Activated T-cell treated with anti-CD3 and anti-CD28 coated beads, Interleukin-2, amount 50 U/mL, for 24 hours (primary cell): Measurements from ENCODE around the gene AXIN2.

ENCODE experiments used
- DNase-seq: peaks from one replicate; pipeline ENCODE4 v3.0.0-alpha.2; 2020
- H3K27ac Mint-ChIP-seq: 2 replicates; pipeline ENCODE4 v1.8.0; 2020; ENCODE audit warnings: mild to moderate bottlenecking, mixed read lengths
- H3K27me3 Mint-ChIP-seq: 2 replicates; pipeline ENCODE4 v1.8.0; 2020; ENCODE audit warnings: mixed read lengths
- H3K36me3 Mint-ChIP-seq: 2 replicates; pipeline ENCODE4 v1.8.0; 2020; ENCODE audit warnings: low read depth, mixed read lengths
- H3K4me1 Mint-ChIP-seq: 2 replicates; pipeline ENCODE4 v1.8.0; 2020; ENCODE audit warnings: low read depth, mixed read lengths
- H3K4me3 Mint-ChIP-seq: 2 replicates; pipeline ENCODE4 v1.8.0; 2020; ENCODE audit warnings: mild to moderate bottlenecking, moderate library complexity, mixed read lengths
- H3K9me3 Mint-ChIP-seq: 2 replicates; pipeline ENCODE4 v1.8.0; 2020; ENCODE audit warnings: mixed read lengths

AXIN2 gene

GRCh38 chr17:65539630-65540266 is 21.7 kb downstream of the AXIN2 start:
- peaks cover 74% of the 10 kb centered on the region for H3K36me3 Mint-ChIP-seq
- H3K9me3 Mint-ChIP-seq = no peaks in the 10 kb centered on the region
- H3K27me3 Mint-ChIP-seq = no peaks in the 10 kb centered on the region
- no peak for DNase-seq
- peak overlapping the region; percentile 79 for H3K27ac Mint-ChIP-seq
- peak overlapping the region; percentile 76 for H3K4me3 Mint-ChIP-seq
- H3K4me1 Mint-ChIP-seq = peaks cover 47% of the 10 kb centered on the region

GRCh38 chr17:65538675-65539529 is 22.5 kb downstream of the AXIN2 start:
- Mint-ChIP-seq H3K27me3 (no peaks in the 10 kb centered on the region), H3K4me3 (peak overlapping the region; percentile 76), H3K27ac (peak overlapping the region; percentile 79), H3K9me3 (no peaks in the 10 kb centered on the region), H3K36me3 (peaks cover 78% of the 10 kb centered on the region), H3K4me1 (peaks cover 41% of the 10 kb centered on the region)
- DNase-seq = no peak

GRCh38 chr17:65537845-65538674 is 23.4 kb downstream of the AXIN2 start:
- Mint-ChIP-seq H3K4me1 (peaks cover 37% of the 10 kb centered on the region), H3K27me3 (no peaks in the 10 kb centered on the region), H3K36me3 (peaks cover 79% of the 10 kb centered on the region), H3K9me3 (no peaks in the 10 kb centered on the region), H3K4me3 (peak overlapping the region; percentile 76), H3K27ac (peak overlapping the region; percentile 77)
- peak; percentile 65 for DNase-seq

- H3K27me3 Mint-ChIP-seq = no peaks in the 10 kb centered on the region
- peaks cover 76% of the 10 kb centered on the region for H3K36me3 Mint-ChIP-seq
- no peaks in the 10 kb centered on the region for H3K9me3 Mint-ChIP-seq
- peaks cover 33% of the 10 kb centered on the region for H3K4me1 Mint-ChIP-seq
- peak overlapping the region; percentile 76 for H3K4me3 Mint-ChIP-seq
- H3K27ac Mint-ChIP-seq = peak overlapping the region; percentile 77
- DNase-seq = no peak
These were observed 24.1 kb downstream of the AXIN2 start for GRCh38 chr17:65537343-65537844.

- no peaks in the 10 kb centered on the region for H3K27me3 Mint-ChIP-seq
- H3K4me3 Mint-ChIP-seq = no peak overlapping the region
- H3K27ac Mint-ChIP-seq = no peak overlapping the region
- no peak for DNase-seq
- no peaks in the 10 kb centered on the region for H3K9me3 Mint-ChIP-seq
- peaks cover 77% of the 10 kb centered on the region for H3K36me3 Mint-ChIP-seq
- peaks cover 34% of the 10 kb centered on the region for H3K4me1 Mint-ChIP-seq
These were observed 24.7 kb downstream of the AXIN2 start for GRCh38 chr17:65536573-65537342.

- Mint-ChIP-seq H3K27ac (peak overlapping the region; percentile 45), H3K4me1 (peaks cover 40% of the 10 kb centered on the region), H3K36me3 (peaks cover 76% of the 10 kb centered on the region), H3K4me3 (no peak overlapping the region), H3K27me3 (no peaks in the 10 kb centered on the region), H3K9me3 (no peaks in the 10 kb centered on the region)
- DNase-seq = no peak
These were observed 25.5 kb downstream of the AXIN2 start for GRCh38 chr17:65535777-65536572.

GRCh38 chr17:65533852-65534457 is 27.5 kb downstream of the AXIN2 start:
- H3K4me1 Mint-ChIP-seq = peaks cover 25% of the 10 kb centered on the region
- no peak for DNase-seq
- no peak overlapping the region for H3K4me3 Mint-ChIP-seq
- H3K27me3 Mint-ChIP-seq = no peaks in the 10 kb centered on the region
- H3K27ac Mint-ChIP-seq = peak overlapping the region; percentile 61
- H3K9me3 Mint-ChIP-seq = no peaks in the 10 kb centered on the region
- H3K36me3 Mint-ChIP-seq = peaks cover 75% of the 10 kb centered on the region

GRCh38 chr17:65533056-65533745 is 28.2 kb downstream of the AXIN2 start:
- Mint-ChIP-seq H3K27ac (no peak overlapping the region), H3K9me3 (no peaks in the 10 kb centered on the region), H3K4me3 (no peak overlapping the region), H3K27me3 (no peaks in the 10 kb centered on the region), H3K4me1 (peaks cover 21% of the 10 kb centered on the region), H3K36me3 (peaks cover 76% of the 10 kb centered on the region)
- peak; percentile 14 for DNase-seq

- peak overlapping the region; percentile 60 for H3K27ac Mint-ChIP-seq
- H3K36me3 Mint-ChIP-seq = peaks cover 69% of the 10 kb centered on the region
- H3K4me3 Mint-ChIP-seq = no peak overlapping the region
- H3K9me3 Mint-ChIP-seq = no peaks in the 10 kb centered on the region
- peak; percentile 25 for DNase-seq
- H3K4me1 Mint-ChIP-seq = peaks cover 13% of the 10 kb centered on the region
- no peaks in the 10 kb centered on the region for H3K27me3 Mint-ChIP-seq
These were observed 29.2 kb downstream of the AXIN2 start for GRCh38 chr17:65532101-65532890.

- H3K27ac Mint-ChIP-seq = no peak overlapping the region
- H3K4me3 Mint-ChIP-seq = no peak overlapping the region
- peaks cover 10% of the 10 kb centered on the region for H3K4me1 Mint-ChIP-seq
- peaks cover 63% of the 10 kb centered on the region for H3K36me3 Mint-ChIP-seq
- DNase-seq = peak; percentile 30
- no peaks in the 10 kb centered on the region for H3K27me3 Mint-ChIP-seq
- H3K9me3 Mint-ChIP-seq = no peaks in the 10 kb centered on the region
These were observed 30.0 kb downstream of the AXIN2 start for GRCh38 chr17:65531256-65532100.

- no peaks in the 10 kb centered on the region for H3K9me3 Mint-ChIP-seq
- no peak overlapping the region for H3K27ac Mint-ChIP-seq
- peaks cover 56% of the 10 kb centered on the region for H3K36me3 Mint-ChIP-seq
- no peak overlapping the region for H3K4me3 Mint-ChIP-seq
- peak; percentile 24 for DNase-seq
- H3K4me1 Mint-ChIP-seq = peaks cover 9% of the 10 kb centered on the region
- H3K27me3 Mint-ChIP-seq = no peaks in the 10 kb centered on the region
These were observed 30.8 kb downstream of the AXIN2 start for GRCh38 chr17:65530523-65531255.
